Heart left ventricle (tissue), 16 donors: Measurements from ENCODE around the gene SORL1. TPM values are rescaled to one million over a fixed set of nuclear protein-coding genes. Genes with fewer than 3 reads are reported as not detected.
A peak's percentile ranks its signal among the peaks of the same experiment; 100 is the strongest.

Source experiments
- ATAC-seq, 4 donors: fragments of 200-7000 bp; cut with Tn5 transposase; one replicate each; pipeline ENCODE4 v1.9.1; 2020 to 2022; ENCODE audit warnings: moderate library complexity in 4 of 4, mild to moderate bottlenecking in 3 of 4, moderate number of reproducible peaks in 1 of 4
- DNase-seq, 5 donors: peaks; one replicate each; pipeline ENCODE4 v3.0.0-alpha.2; 2020
- H3K27ac ChIP-seq, 12 donors: fragments of 200-600 bp; sonication (generic) in 4 of 12; one replicate each; pipeline versions ENCODE4 v1.5.0 to v1.8.0; 2016 to 2022; ENCODE audit warnings: mild to moderate bottlenecking in 2 of 12
- H3K27me3 ChIP-seq, 9 donors: fragments of 200-600 bp; sonication (generic) in 2 of 9; one replicate each; pipeline versions ENCODE4 v1.5.1 to v1.8.0; 2016 to 2022; ENCODE audit warnings: mild to moderate bottlenecking in 3 of 9
- H3K36me3 ChIP-seq, 9 donors: fragments of 200-600 bp; sonication (generic) in 2 of 9; one replicate each; pipeline versions ENCODE4 v1.5.0 to v1.8.0; 2018 to 2022; ENCODE audit warnings: mild to moderate bottlenecking in 2 of 9
- H3K4me1 ChIP-seq, 12 donors: fragments of 200-600 bp; sonication (generic) in 4 of 12; one replicate each; pipeline versions ENCODE4 v1.5.0 to v1.8.0; 2016 to 2022; ENCODE audit warnings: mild to moderate bottlenecking in 3 of 12
- H3K4me3 ChIP-seq, 12 donors: fragments of 200-600 bp; sonication (generic) in 4 of 12; one replicate each; pipeline versions ENCODE4 v1.5.0 to v1.8.0; 2017 to 2022; ENCODE audit warnings: mild to moderate bottlenecking in 9 of 12, moderate library complexity in 4 of 12
- H3K9me3 ChIP-seq, 12 donors: fragments of 200-600 bp; sonication (generic) in 4 of 12; one replicate each; pipeline versions ENCODE4 v1.5.0 to v1.8.0; 2016 to 2022; ENCODE audit warnings: mild to moderate bottlenecking in 1 of 12
- POLR2A ChIP-seq, 2 donors: fragments of 450-650 bp; IDR thresholded peaks; one replicate each; pipeline ENCODE4 v1.6.1; 2017; ENCODE audit warnings: antibody characterized with exemption in 2 of 2, mild to moderate bottlenecking in 2 of 2, moderate library complexity in 2 of 2
- WGBS, 4 donors: extraction: QIAGEN DNeasy Blood & Tissue Kit in 2 of 4; methylation state at CpG; one replicate each; pipeline versions ENCODE4 v1.1.5 to v1.1.7; 2013 to 2018; 5-methylcytosine and 5-hydroxymethylcytosine counted together
- intact Hi-C, 10 donors: fragments of 100-400 bp; cut with DNase I; formaldehyde crosslinking; loops; one replicate each; pipeline versions ENCODE4 v1.11.1 to v1.14.2; 2022
- polyA plus RNA-seq, 2 donors: library from polyadenylated mRNA; stranded (reverse); fragments of 200-250 nt; gene quantifications; one replicate each; pipeline ENCODE4 v1.2.3, GENCODE V29; 2013
- total RNA-seq, 9 donors: library from RNA; depleted of rRNA in 2 of 9; stranded (reverse); fragments of >200 nt in 2 of 9; fragmentation: NEBNext Ultra II Directional in 3 of 9; extraction: Animal tissue kit (Norgen Biotek cat#: 25700) in 3 of 9; gene quantifications; one replicate each; pipeline versions ENCODE4 v1.1.0 to v1.2.4, GENCODE V29; 2016 to 2023
- TF ChIP-seq, protein P1 (sequence below), 12 donors: fragments of 200-600 bp; sonication (generic) in 4 of 12; IDR thresholded peaks; one replicate each; pipeline versions ENCODE4 v1.5.0 to v1.8.0; 2018 to 2022; ENCODE audit warnings: antibody characterized with exemption in 12 of 12, mild to moderate bottlenecking in 5 of 12
- donor health status: ischemic (EF 13 %, LVEDD 7.1; RV severe dilation, severe dysfunction).
- donor health status: healthy with polysubstance abuse.
- donor health status: DM: no; HTN: yes; CAD: no.
- donor health status: DM: no; HTN: no; CAD: no.
- donor health status: ischemic (EF 25% LVEDD 6.9; RV normal size, moderate dysfunction).
- donor health status: ischemic (EF 25% LVEDD 5.7; RV mildly dilated, moderate dysfunction).
- donor health status: healthy.
- donor health status: DM: yes; HTN: yes; CAD: no.
- donor health status: ischemic (EF 35%, LVEDD 5.7; RV mildly dilated, moderate dysfunction).
- donor health status: nonischemic (EF 11% LVEDD 7.7; RV severe dilation, severe dysfunction).
- donor health status: DM: yes; HTN: yes; CAD: no.
- donor health status: PGD.
- donor health status: ischemic (EF 29% LVEDD 5.4; RV normal size, mild dysfunction).
- donor health status: nonischemic (EF 23%, LVEDD 6.1; RV moderate dilation, normal function).

Gene SORL1
- total and polyA plus RNA-seq, 11 donors = 0.72 to 20.5 (median 5.2) TPM

DNA sequence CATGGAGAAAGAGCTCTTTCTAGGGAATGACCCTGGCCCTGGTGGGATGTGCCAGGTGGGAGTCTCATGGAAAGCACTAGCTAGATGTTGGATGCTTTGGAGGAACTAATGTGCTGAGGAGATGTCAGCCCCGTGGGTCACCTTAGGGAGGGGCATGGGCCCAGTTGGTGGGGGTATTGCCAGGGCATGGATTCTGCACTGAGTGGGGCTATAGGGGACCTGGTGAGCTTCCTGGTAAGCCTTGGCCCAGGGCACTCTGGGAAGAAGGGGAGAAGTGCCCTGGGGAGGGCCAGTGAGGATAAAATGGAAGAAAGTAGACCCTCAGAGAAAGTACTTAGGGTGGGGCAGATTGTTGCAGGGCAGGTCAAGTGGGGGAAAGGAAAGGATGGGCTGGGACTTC, 65.9 kb downstream of the SORL1 start:
- H3K27ac ChIP-seq = no peak overlapping the region
- H3K27me3 ChIP-seq = no peaks in the 10 kb centered on the region
- peaks cover 0 to 20% (median 0%) of the 10 kb centered on the region in 9 donors for H3K36me3 ChIP-seq
- H3K9me3 ChIP-seq = no peaks in the 10 kb centered on the region
- DNase-seq (no peak), ATAC-seq (no peak)
- TF ChIP-seq POLR2A (IDR thresholded peaks at IDR 0.05) = no peak
- TF ChIP-seq, protein P1, sequence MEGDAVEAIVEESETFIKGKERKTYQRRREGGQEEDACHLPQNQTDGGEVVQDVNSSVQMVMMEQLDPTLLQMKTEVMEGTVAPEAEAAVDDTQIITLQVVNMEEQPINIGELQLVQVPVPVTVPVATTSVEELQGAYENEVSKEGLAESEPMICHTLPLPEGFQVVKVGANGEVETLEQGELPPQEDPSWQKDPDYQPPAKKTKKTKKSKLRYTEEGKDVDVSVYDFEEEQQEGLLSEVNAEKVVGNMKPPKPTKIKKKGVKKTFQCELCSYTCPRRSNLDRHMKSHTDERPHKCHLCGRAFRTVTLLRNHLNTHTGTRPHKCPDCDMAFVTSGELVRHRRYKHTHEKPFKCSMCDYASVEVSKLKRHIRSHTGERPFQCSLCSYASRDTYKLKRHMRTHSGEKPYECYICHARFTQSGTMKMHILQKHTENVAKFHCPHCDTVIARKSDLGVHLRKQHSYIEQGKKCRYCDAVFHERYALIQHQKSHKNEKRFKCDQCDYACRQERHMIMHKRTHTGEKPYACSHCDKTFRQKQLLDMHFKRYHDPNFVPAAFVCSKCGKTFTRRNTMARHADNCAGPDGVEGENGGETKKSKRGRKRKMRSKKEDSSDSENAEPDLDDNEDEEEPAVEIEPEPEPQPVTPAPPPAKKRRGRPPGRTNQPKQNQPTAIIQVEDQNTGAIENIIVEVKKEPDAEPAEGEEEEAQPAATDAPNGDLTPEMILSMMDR (IDR thresholded peaks at IDR 0.05) = no peak
- H3K4me3 ChIP-seq = no peak overlapping the region
- intact Hi-C loops = no loop called here
- 67 to 81% (median 72%) methylated on average over 1 of the region's 1 CpG for WGBS, 4 donors
- peaks cover 0 to 21% (median 4%) of the 10 kb centered on the region in 12 donors for H3K4me1 ChIP-seq

DNA sequence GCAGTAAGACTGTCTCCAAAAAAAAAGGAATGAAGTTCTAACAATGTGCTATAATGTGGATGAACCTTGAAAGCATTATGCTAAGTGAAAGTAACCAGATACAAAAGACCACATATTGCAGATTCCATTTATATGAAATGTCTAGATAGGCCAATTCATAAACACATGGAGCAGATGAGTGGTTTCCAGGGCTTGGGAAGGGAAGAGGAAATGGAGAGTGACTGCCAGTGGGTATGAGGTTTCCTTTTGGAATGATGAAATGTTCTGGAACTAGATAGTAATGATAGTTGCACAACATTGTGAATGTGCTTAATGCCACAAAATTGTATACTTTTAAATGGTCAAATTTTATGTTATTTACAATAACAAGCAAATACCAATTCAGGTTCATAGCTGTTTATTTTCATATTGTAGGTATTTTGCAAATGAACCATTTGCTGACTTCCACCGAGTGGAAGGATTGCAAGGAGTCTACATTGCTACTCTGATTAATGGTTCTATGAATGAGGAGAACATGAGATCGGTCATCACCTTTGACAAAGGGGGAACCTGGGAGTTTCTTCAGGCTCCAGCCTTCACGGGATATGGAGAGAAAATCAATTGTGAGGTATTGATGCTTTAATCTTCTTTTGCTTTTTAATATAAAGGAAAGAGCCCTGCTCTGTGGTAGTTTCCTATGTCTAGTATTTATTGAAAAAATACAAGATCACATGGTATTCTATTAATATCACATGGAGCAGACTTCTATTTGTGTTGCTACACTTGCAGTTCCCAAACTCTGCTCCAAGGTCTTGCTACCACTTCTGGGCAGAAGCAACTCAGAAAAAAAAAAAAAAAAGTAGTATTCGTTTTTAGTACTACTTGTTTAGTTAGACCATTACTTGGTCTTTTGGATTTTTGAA, 68.4 kb downstream of the SORL1 start:
- Histone ChIP-seq H3K4me3 (no peak overlapping the region), H3K4me1 (peaks cover 0 to 27% (median 4%) of the 10 kb centered on the region in 12 donors), H3K36me3 (peaks cover 0 to 13% (median 0%) of the 10 kb centered on the region in 9 donors), H3K27me3 (no peaks in the 10 kb centered on the region), H3K9me3 (peaks cover 0 to 7% (median 3%) of the 10 kb centered on the region in 12 donors), H3K27ac (no peak overlapping the region)
- intact Hi-C loops = no loop called here
- 74 to 85% (median 79%) methylated on average over 4 of the region's 4 CpGs for WGBS, 4 donors
- ATAC-seq (peak in 1 of 4 donors; percentile 32), DNase-seq (no peak)
- TF ChIP-seq, protein P1 (IDR thresholded peaks at IDR 0.05) = no peak
- no peak for TF ChIP-seq POLR2A (IDR thresholded peaks at IDR 0.05)

- Histone ChIP-seq H3K36me3 (peaks cover 0 to 13% (median 0%) of the 10 kb centered on the region in 9 donors), H3K4me3 (no peak overlapping the region), H3K27ac (no peak overlapping the region), H3K27me3 (no peaks in the 10 kb centered on the region), H3K9me3 (peaks cover 0 to 16% (median 5%) of the 10 kb centered on the region in 12 donors), H3K4me1 (peaks cover 0 to 27% (median 4%) of the 10 kb centered on the region in 12 donors)
- intact Hi-C loops = no loop called here
- TF ChIP-seq POLR2A (IDR thresholded peaks at IDR 0.05) = no peak
- TF ChIP-seq, protein P1 (IDR thresholded peaks at IDR 0.05) = no peak
- 74 to 89% (median 87%) methylated on average over 4 of the region's 4 CpGs for WGBS, 4 donors
- DNase-seq = no peak
- no peak for ATAC-seq
Observed at GRCh38 chr11:121521145-121522042, 69.3 kb downstream of the SORL1 start.
